Activated naive CD8-positive, alpha-beta T cell treated with anti-CD3 and anti-CD28 coated beads for 36 hours (primary cell): ENCODE data around the gene KCNH4. TPM values are rescaled to one million over a fixed set of nuclear protein-coding genes. Genes with fewer than 3 reads are reported as not detected.

ENCODE experiments used
- DNase-seq: peaks from one replicate; pipeline ENCODE4 v3.0.0; 2021
- H3K27ac Mint-ChIP-seq: one replicate; pipeline ENCODE4 v1.8.0; 2022; ENCODE audit warnings: mild to moderate bottlenecking, moderate library complexity, mixed read lengths
- H3K27me3 Mint-ChIP-seq: one replicate; pipeline ENCODE4 v1.8.0; 2022; ENCODE audit warnings: mild to moderate bottlenecking, mixed read lengths
- H3K36me3 Mint-ChIP-seq: one replicate; pipeline ENCODE4 v1.8.0; 2021; ENCODE audit warnings: mild to moderate bottlenecking, mixed read lengths
- H3K4me1 Mint-ChIP-seq: one replicate; pipeline ENCODE4 v1.8.0; 2021; ENCODE audit warnings: mixed read lengths
- H3K4me3 Mint-ChIP-seq: one replicate; pipeline ENCODE4 v1.8.0; 2022; ENCODE audit warnings: mild to moderate bottlenecking, moderate library complexity, mixed read lengths
- H3K9me3 Mint-ChIP-seq: one replicate; pipeline ENCODE4 v1.8.0; 2022; ENCODE audit warnings: mixed read lengths
- total RNA-seq, 2 experiments: library from RNA; stranded (reverse); gene quantifications; one replicate each; pipeline ENCODE4 v1.2.3, GENCODE V29; 2021

Gene KCNH4
- total RNA-seq, 2 experiments from 2014 or later, result 0.39 to 0.44 TPM

GRCh38 chr17:42126836-42127235 lies 54.1 kb downstream of the KCNH4 start:
- no peak overlapping the region for H3K4me3 Mint-ChIP-seq
- peaks cover 21% of the 10 kb centered on the region for H3K36me3 Mint-ChIP-seq
- H3K9me3 Mint-ChIP-seq, result no peaks in the 10 kb centered on the region
- peaks cover 10% of the 10 kb centered on the region for H3K4me1 Mint-ChIP-seq
- no peak for DNase-seq
- peak overlapping the region; percentile 46 for H3K27ac Mint-ChIP-seq
- no peaks in the 10 kb centered on the region for H3K27me3 Mint-ChIP-seq

- Mint-ChIP-seq H3K4me3 (no peak overlapping the region), H3K9me3 (no peaks in the 10 kb centered on the region), H3K27me3 (no peaks in the 10 kb centered on the region), H3K4me1 (peaks cover 10% of the 10 kb centered on the region), H3K27ac (no peak overlapping the region), H3K36me3 (peaks cover 18% of the 10 kb centered on the region)
- no peak for DNase-seq
These were observed 55.4 kb downstream of the KCNH4 start for GRCh38 chr17:42125565-42125964.

DNA sequence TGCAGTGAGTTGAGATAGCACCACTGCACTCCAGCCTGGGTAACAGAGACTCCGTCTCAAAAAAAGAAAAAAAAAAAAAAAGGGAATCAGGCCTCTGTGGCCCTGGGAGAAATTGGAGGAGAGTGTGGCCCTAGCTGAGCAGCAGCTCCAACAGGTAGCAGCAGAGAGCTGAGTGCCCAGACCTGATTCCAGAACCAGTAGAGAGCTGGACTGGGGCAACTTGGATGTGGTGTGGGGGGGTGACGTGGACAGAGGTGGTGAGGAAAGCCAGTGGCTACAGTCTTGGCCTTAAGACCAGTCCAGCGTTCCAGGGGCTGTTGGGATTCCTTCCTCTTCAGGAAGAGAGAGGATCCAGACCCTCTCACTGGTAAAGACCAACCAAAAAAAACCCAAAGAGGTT lies 56.7 kb downstream of the KCNH4 start:
- Mint-ChIP-seq H3K4me1 (peaks cover 18% of the 10 kb centered on the region), H3K4me3 (no peak overlapping the region)

GRCh38 chr17:42122371-42123303 lies 58.3 kb downstream of the KCNH4 start, which contains the start of gene HSPB9:
Gene HSPB9 (plus strand): TSS chr17:42122804. CDS start chr17:42122851, 47 bp downstream.
- H3K27me3 Mint-ChIP-seq, result no peaks in the 10 kb centered on the region
- no peak within 1 kb of the TSS for H3K27ac Mint-ChIP-seq
- peaks cover 12% of the 10 kb centered on the region for H3K36me3 Mint-ChIP-seq
- H3K4me1 Mint-ChIP-seq, result peaks cover 19% of the 10 kb centered on the region
- no peak for DNase-seq
- H3K9me3 Mint-ChIP-seq, result no peaks in the 10 kb centered on the region
- peak within 1 kb of the TSS; percentile 74 for H3K4me3 Mint-ChIP-seq

More for the DNA sequence above, 56.7 kb downstream of the KCNH4 start:
- Mint-ChIP-seq H3K27ac (no peak overlapping the region), H3K27me3 (no peaks in the 10 kb centered on the region), H3K36me3 (peaks cover 16% of the 10 kb centered on the region), H3K9me3 (no peaks in the 10 kb centered on the region)
- DNase-seq, result no peak

DNA sequence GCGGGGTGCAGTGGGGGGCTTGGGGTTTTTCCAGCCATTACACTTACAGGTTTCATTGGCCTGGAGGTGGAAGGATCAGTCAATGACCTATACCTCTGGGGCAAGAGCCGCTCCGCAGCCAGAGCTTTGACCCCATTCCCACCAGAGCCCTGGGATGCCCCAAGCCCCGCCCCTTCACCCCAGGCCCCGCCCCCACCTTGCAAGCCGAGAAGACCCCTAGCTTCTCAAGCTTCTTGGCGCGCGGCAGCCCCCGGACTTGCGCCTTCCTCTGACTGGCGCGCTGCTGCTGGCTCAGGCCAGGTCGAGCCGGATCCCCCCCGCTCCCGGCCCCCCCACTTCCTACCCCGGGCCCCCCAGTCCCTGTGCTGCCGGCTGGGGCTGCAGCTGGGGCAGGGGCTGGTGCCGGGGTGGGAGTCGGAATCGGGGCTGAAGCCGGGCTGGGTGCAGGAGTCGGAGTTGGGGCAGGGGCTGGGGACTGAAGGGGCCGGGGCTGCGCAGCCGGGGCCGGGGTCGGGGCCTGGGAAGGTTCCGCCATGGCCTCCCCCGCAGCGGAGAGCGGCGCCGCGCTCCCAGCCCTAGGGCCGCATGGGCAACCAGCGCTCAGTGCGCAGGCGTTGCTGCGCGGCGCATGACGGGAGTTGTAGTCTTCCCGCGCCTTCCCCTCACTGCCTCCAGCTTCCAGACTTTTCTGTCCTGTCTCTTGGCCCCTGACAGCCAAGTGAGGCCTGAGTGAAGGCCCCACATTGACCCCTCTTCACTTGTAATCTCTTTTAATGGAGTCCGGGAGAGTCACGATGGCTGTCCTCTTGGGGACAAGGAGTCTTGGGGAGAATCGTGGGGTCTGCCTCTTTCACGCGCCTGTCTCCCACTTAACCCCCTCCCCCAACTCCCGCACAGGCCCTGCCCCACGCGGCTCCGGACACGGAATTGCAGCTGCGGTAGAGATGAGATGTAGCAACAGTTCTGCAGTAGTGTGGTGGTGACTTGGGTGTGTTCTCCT lies 59.9 kb downstream of the KCNH4 start, which contains the start of gene KAT2A:
TSS of gene KAT2A (minus strand) at position 598 of the 1,000 bp plus-strand sequence. CDS start at position 535, 63 bp downstream.
- no peaks in the 10 kb centered on the region for H3K9me3 Mint-ChIP-seq
- H3K36me3 Mint-ChIP-seq, result peaks cover 19% of the 10 kb centered on the region
- peak; percentile 85 for DNase-seq
- no peaks in the 10 kb centered on the region for H3K27me3 Mint-ChIP-seq
- H3K4me1 Mint-ChIP-seq, result peaks cover 28% of the 10 kb centered on the region
- peak within 1 kb of the TSS; percentile 74 for H3K4me3 Mint-ChIP-seq
- H3K27ac Mint-ChIP-seq, result peak within 1 kb of the TSS; percentile 77

- peak overlapping the region; percentile 11 for H3K27ac Mint-ChIP-seq
These were observed 60.7 kb downstream of the KCNH4 start for GRCh38 chr17:42120161-42120769.

DNA sequence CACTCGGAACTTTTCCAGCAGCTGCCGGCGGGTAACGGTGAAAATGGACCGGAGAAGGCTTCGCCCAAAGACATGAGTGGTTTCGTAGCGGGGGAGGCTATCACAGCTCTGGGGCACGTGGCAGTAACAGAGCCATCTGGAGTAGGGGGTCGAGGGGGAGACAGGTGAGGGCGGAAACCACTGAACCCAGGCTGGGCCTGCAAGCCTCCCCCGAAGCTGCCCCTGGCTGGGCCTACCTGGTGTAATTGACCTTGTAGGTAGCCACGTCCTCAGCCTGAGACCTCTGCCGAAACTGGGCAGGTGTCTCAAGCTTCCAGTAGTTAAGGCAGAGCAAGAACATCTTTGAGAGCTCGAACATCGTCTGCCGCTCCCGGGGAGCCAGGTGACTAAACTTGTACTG lies 61.6 kb downstream of the KCNH4 start:
- no peak overlapping the region for H3K27ac Mint-ChIP-seq
- no peak for DNase-seq
- H3K9me3 Mint-ChIP-seq, result no peaks in the 10 kb centered on the region
- H3K4me3 Mint-ChIP-seq, result no peak overlapping the region
- H3K27me3 Mint-ChIP-seq, result no peaks in the 10 kb centered on the region
- peaks cover 18% of the 10 kb centered on the region for H3K36me3 Mint-ChIP-seq
- H3K4me1 Mint-ChIP-seq, result peaks cover 28% of the 10 kb centered on the region

More at GRCh38 chr17:42120161-42120769, 60.7 kb downstream of the KCNH4 start:
- Mint-ChIP-seq H3K9me3 (no peaks in the 10 kb centered on the region), H3K27me3 (no peaks in the 10 kb centered on the region), H3K36me3 (peaks cover 19% of the 10 kb centered on the region), H3K4me1 (peaks cover 28% of the 10 kb centered on the region), H3K4me3 (peak overlapping the region; percentile 74)
- DNase-seq, result no peak

GRCh38 chr17:42118545-42118944 lies 62.4 kb downstream of the KCNH4 start:
- Mint-ChIP-seq H3K36me3 (peaks cover 16% of the 10 kb centered on the region), H3K27me3 (no peaks in the 10 kb centered on the region), H3K4me3 (peak overlapping the region; percentile 27), H3K27ac (peak overlapping the region; percentile 22), H3K9me3 (no peaks in the 10 kb centered on the region), H3K4me1 (peaks cover 28% of the 10 kb centered on the region)
- peak; percentile 62 for DNase-seq

- peaks cover 13% of the 10 kb centered on the region for H3K36me3 Mint-ChIP-seq
- peaks cover 28% of the 10 kb centered on the region for H3K4me1 Mint-ChIP-seq
- H3K4me3 Mint-ChIP-seq, result no peak overlapping the region
- no peaks in the 10 kb centered on the region for H3K9me3 Mint-ChIP-seq
- no peaks in the 10 kb centered on the region for H3K27me3 Mint-ChIP-seq
- peak overlapping the region; percentile 22 for H3K27ac Mint-ChIP-seq
- no peak for DNase-seq
These were observed 62.8 kb downstream of the KCNH4 start for GRCh38 chr17:42118126-42118510.

- no peaks in the 10 kb centered on the region for H3K27me3 Mint-ChIP-seq
- H3K9me3 Mint-ChIP-seq, result no peaks in the 10 kb centered on the region
- H3K27ac Mint-ChIP-seq, result peak overlapping the region; percentile 62
- no peak overlapping the region for H3K4me3 Mint-ChIP-seq
- peaks cover 13% of the 10 kb centered on the region for H3K36me3 Mint-ChIP-seq
- no peak for DNase-seq
- peaks cover 32% of the 10 kb centered on the region for H3K4me1 Mint-ChIP-seq
These were observed 63.4 kb downstream of the KCNH4 start for GRCh38 chr17:42117397-42118125.

GRCh38 chr17:42116705-42117396 lies 64.1 kb downstream of the KCNH4 start:
- Mint-ChIP-seq H3K9me3 (no peaks in the 10 kb centered on the region), H3K4me3 (no peak overlapping the region), H3K27ac (peak overlapping the region; percentile 62), H3K36me3 (peaks cover 13% of the 10 kb centered on the region), H3K4me1 (peaks cover 36% of the 10 kb centered on the region), H3K27me3 (no peaks in the 10 kb centered on the region)
- DNase-seq, result peak; percentile 74

- H3K9me3 Mint-ChIP-seq, result no peaks in the 10 kb centered on the region
- H3K4me3 Mint-ChIP-seq, result no peak overlapping the region
- H3K36me3 Mint-ChIP-seq, result peaks cover 16% of the 10 kb centered on the region
- no peak overlapping the region for H3K27ac Mint-ChIP-seq
- no peaks in the 10 kb centered on the region for H3K27me3 Mint-ChIP-seq
- peaks cover 33% of the 10 kb centered on the region for H3K4me1 Mint-ChIP-seq
- DNase-seq, result no peak
These were observed 66.8 kb downstream of the KCNH4 start for GRCh38 chr17:42114118-42114517.

DNA sequence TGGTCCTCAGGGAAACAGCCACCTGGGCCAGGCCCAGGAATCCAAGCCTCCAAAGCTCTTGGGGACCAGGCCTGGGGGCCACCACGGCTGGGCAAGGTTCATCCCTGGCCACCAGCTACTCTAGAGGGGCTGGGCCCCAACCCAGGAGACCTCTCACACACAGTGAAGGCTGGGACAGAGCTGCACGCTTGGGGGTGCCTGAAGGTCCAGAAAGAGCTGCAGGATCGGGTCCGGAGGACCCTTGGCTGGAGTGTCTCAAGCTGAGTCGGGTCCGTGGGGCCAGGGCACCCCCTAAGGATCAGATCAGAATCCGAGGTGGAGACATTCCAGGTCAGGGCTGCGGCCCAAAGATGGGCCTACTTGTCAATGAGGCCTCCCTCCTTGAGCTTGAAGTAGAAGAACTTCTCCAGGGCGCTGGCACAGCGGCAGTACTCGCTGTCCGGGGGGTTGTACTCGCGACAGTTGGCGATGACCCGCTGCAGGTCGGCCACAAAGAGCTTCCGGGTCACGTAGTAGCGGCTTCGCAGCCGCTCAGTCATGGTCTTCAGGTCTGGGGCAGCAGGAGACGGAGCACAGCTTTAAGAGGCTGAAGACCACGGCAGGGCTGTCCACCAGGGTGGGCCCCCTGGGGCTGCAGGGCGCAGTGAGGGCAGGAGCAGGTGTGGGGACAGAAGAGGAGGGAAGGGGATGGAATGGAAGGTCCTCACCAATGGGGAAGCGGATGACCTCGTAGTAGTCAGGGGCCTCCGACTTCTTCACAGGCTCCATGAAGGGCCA lies 67.5 kb downstream of the KCNH4 start:
- H3K36me3 Mint-ChIP-seq, result peaks cover 14% of the 10 kb centered on the region
- H3K27me3 Mint-ChIP-seq, result no peaks in the 10 kb centered on the region
- H3K27ac Mint-ChIP-seq, result peak overlapping the region; percentile 98
- no peaks in the 10 kb centered on the region for H3K9me3 Mint-ChIP-seq
- peaks cover 27% of the 10 kb centered on the region for H3K4me1 Mint-ChIP-seq
- DNase-seq, result no peak
- H3K4me3 Mint-ChIP-seq, result no peak overlapping the region
